ENCODE data around the gene WDR27.

The WDR27 gene

GRCh38 chr6:169564453-169565240, 137.2 kb downstream of the WDR27 start:
- no peak for DNase-seq (ENCODE audit: low read depth)

- no peak for DNase-seq (ENCODE audit: low read depth)
Observed at GRCh38 chr6:169561665-169562064, 140.2 kb downstream of the WDR27 start.

GRCh38 chr6:169559592-169559991, 142.2 kb downstream of the WDR27 start:
- no peak for DNase-seq (ENCODE audit: low read depth)

GRCh38 chr6:169558774-169559441, 142.9 kb downstream of the WDR27 start:
- no peak for DNase-seq (ENCODE audit: low read depth)

GRCh38 chr6:169558378-169558773, 143.5 kb downstream of the WDR27 start:
- DNase-seq (ENCODE audit: low read depth), result no peak

GRCh38 chr6:169557887-169558286, 143.9 kb downstream of the WDR27 start:
- DNase-seq (ENCODE audit: low read depth), result no peak

- DNase-seq (ENCODE audit: low read depth), result no peak
Observed at GRCh38 chr6:169556758-169557548, 144.9 kb downstream of the WDR27 start.

GRCh38 chr6:169555971-169556617, 145.7 kb downstream of the WDR27 start:
- DNase-seq (ENCODE audit: low read depth), result no peak

GRCh38 chr6:169545982-169546381, 155.8 kb downstream of the WDR27 start:
- peak; percentile 61 for DNase-seq (ENCODE audit: low read depth)

GRCh38 chr6:169543704-169544103, 158.1 kb downstream of the WDR27 start:
- no peak for DNase-seq (ENCODE audit: low read depth)

GRCh38 chr6:169542491-169542890, 159.3 kb downstream of the WDR27 start:
- peak; percentile 67 for DNase-seq (ENCODE audit: low read depth)

GRCh38 chr6:169539176-169539897, 162.5 kb downstream of the WDR27 start:
- DNase-seq (ENCODE audit: low read depth), result peak; percentile 70

GRCh38 chr6:169536446-169537170, 165.2 kb downstream of the WDR27 start:
- DNase-seq (ENCODE audit: low read depth), result peak; percentile 94

GRCh38 chr6:169534039-169534421, 167.8 kb downstream of the WDR27 start:
- no peak for DNase-seq (ENCODE audit: low read depth)

- DNase-seq (ENCODE audit: low read depth), result no peak
Observed at GRCh38 chr6:169533301-169534038, 168.4 kb downstream of the WDR27 start.

- DNase-seq (ENCODE audit: low read depth), result no peak
Observed at GRCh38 chr6:169530752-169531123, 171.1 kb downstream of the WDR27 start.

GRCh38 chr6:169529931-169530751, 171.7 kb downstream of the WDR27 start:
- DNase-seq (ENCODE audit: low read depth), result peak; percentile 28

- DNase-seq (ENCODE audit: low read depth), result no peak
Observed at GRCh38 chr6:169528755-169529154, 173.1 kb downstream of the WDR27 start.

- DNase-seq (ENCODE audit: low read depth), result peak; percentile 60
Observed at GRCh38 chr6:169527306-169527705, 174.5 kb downstream of the WDR27 start.

Measured in iris pigment epithelial cell (primary cell).